Small intestine (tissue), 7 donors: ENCODE results near the gene USO1. TPM values are rescaled to one million over a fixed set of nuclear protein-coding genes. Genes with fewer than 3 reads are reported as not detected.

Source experiments
- DNase-seq, 2 donors: peaks; one replicate each; pipeline versions ENCODE4 v3.0.0 to v3.0.0-alpha.2; 2013
- FAIRE-seq: peaks from 2 replicates; lab custom pipeline; 2012; peaks lifted over from hg19 to GRCh38; lab: Jason Lieb, UNC
- H3K27ac ChIP-seq, 3 donors: one replicate each; pipeline ENCODE4 v1.5.1; 2013; ENCODE audit warnings: low read length in 2 of 3, mild to moderate bottlenecking in 2 of 3, control low read depth in 1 of 3, inconsistent platforms in 1 of 3, low read depth in 1 of 3, moderate library complexity in 1 of 3
- H3K27me3 ChIP-seq, 3 donors: one replicate each; pipeline ENCODE4 v1.6.1; 2013; ENCODE audit warnings: low read length in 3 of 3, inconsistent platforms in 1 of 3; ENCODE audit not compliant: control insufficient read depth in 3 of 3, insufficient read depth in 3 of 3
- H3K36me3 ChIP-seq, 3 donors: one replicate each; pipeline ENCODE4 v1.6.1; 2013; ENCODE audit warnings: low read length in 3 of 3, inconsistent platforms in 1 of 3, low read depth in 1 of 3, mild to moderate bottlenecking in 1 of 3, moderate library complexity in 1 of 3; ENCODE audit not compliant: control insufficient read depth in 3 of 3, insufficient read depth in 2 of 3
- H3K4me1 ChIP-seq, 3 donors: one replicate each; pipeline ENCODE4 v1.6.1; 2013; ENCODE audit warnings: low read length in 2 of 3, inconsistent platforms in 1 of 3, low read depth in 1 of 3, mild to moderate bottlenecking in 1 of 3, moderate library complexity in 1 of 3; ENCODE audit not compliant: control insufficient read depth in 3 of 3, insufficient read depth in 2 of 3
- H3K4me3 ChIP-seq, 3 donors: one replicate each; pipeline ENCODE4 v1.5.1; 2013; ENCODE audit warnings: low read length in 3 of 3, control low read depth in 1 of 3, inconsistent platforms in 1 of 3, low read depth in 1 of 3, mild to moderate bottlenecking in 1 of 3, moderate library complexity in 1 of 3
- H3K9me3 ChIP-seq, 2 donors: one replicate each; pipeline ENCODE4 v1.6.1; 2013; ENCODE audit warnings: low read depth in 1 of 2, low read length in 1 of 2; ENCODE audit not compliant: control insufficient read depth in 2 of 2, insufficient read depth in 1 of 2
- WGBS, 3 donors: extraction: QIAGEN DNeasy Blood & Tissue Kit; methylation state at CpG; one replicate each; pipeline ENCODE4 v1.1.7; 2013; 5-methylcytosine and 5-hydroxymethylcytosine counted together
- polyA plus RNA-seq, 4 donors: library from polyadenylated mRNA; stranded (reverse) in 3 of 4; unstranded in 1 of 4; fragments of 200-250 nt in 3 of 4; fragments of 120-200 nt in 1 of 4; gene quantifications; one replicate each; pipeline versions ENCODE4 v1.2.1 to v1.2.3, GENCODE V29; 2013
- donor health status: healthy with polysubstance abuse.
- donor health status: control.
- donor health status: control.
- donor health status: Bipolar disorder and iron deficiency.
- donor health status: healthy.

The USO1 gene
- polyA plus RNA-seq, 4 donors: 26.5 to 83.9 (median 33.1) TPM

DNA sequence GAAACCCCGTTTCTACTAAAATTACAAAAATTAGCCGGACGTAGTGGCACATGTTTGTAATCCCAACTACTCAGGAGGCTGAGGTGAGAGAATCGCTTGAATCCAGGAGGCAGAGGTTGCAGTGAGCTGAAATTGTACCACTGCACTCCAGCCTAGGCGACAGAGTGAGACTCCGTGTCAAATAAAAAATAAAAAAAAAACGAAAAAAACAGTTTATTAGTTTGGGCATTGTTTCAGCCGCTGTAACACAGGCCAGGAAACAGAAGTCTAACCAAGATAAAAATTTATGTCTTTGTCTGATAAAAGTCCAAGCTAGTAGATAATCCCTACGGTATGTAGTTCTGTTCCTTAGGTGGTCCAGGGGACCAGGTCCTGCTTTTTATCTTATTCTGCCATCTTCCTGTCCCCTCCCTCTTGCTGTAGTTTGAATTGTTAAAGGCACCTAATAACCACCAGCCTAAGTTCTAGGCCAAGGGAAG lies 21.4 kb downstream of the USO1 start:
- Histone ChIP-seq H3K4me3 (no peak overlapping the region), H3K27me3 (no peaks in the 10 kb centered on the region), H3K27ac (peak overlapping the region in 1 of 3 donors; percentile 27), H3K36me3 (peaks cover 0 to 11% (median 3%) of the 10 kb centered on the region in 3 donors), H3K9me3 (no peaks in the 10 kb centered on the region), H3K4me1 (peaks cover 0 to 4% (median 0%) of the 10 kb centered on the region in 3 donors)
- FAIRE-seq (no peak), DNase-seq (no peak)
- WGBS, 3 donors: 56 to 66% (median 60%) methylated on average over 9 of the region's 9 CpGs

GRCh38 chr4:75752637-75753036 lies 28.3 kb downstream of the USO1 start:
- FAIRE-seq (no peak), DNase-seq (no peak)
- H3K36me3 ChIP-seq: peaks cover 3 to 29% (median 13%) of the 10 kb centered on the region in 3 donors
- H3K27me3 ChIP-seq: no peaks in the 10 kb centered on the region
- no peak overlapping the region for H3K4me3 ChIP-seq
- no peak overlapping the region for H3K27ac ChIP-seq
- H3K9me3 ChIP-seq: no peaks in the 10 kb centered on the region
- WGBS, 3 donors: 95 to 99% (median 98%) methylated on average over 7 of the region's 7 CpGs
- H3K4me1 ChIP-seq: no peaks in the 10 kb centered on the region

- Histone ChIP-seq H3K4me1 (peaks cover 0 to 3% (median 0%) of the 10 kb centered on the region in 3 donors), H3K27ac (peak overlapping the region in 1 of 3 donors; percentile 57), H3K36me3 (peaks cover 0 to 15% (median 5%) of the 10 kb centered on the region in 3 donors), H3K27me3 (no peaks in the 10 kb centered on the region), H3K4me3 (no peak overlapping the region), H3K9me3 (peaks cover 0 to 3% of the 10 kb centered on the region in 2 donors)
- FAIRE-seq: no peak
- peak in 1 of 2 donors; percentile 58 for DNase-seq
These were observed 44.7 kb downstream of the USO1 start for GRCh38 chr4:75769036-75769435.

- Histone ChIP-seq H3K9me3 (peaks cover 0 to 3% of the 10 kb centered on the region in 2 donors), H3K4me3 (no peak overlapping the region), H3K36me3 (peaks cover 5 to 20% (median 15%) of the 10 kb centered on the region in 3 donors), H3K27me3 (no peaks in the 10 kb centered on the region), H3K4me1 (peaks cover 0 to 3% (median 0%) of the 10 kb centered on the region in 3 donors), H3K27ac (no peak overlapping the region)
- DNase-seq: no peak
- FAIRE-seq: no peak
- WGBS, 3 donors: 0 to 3% (median 0%) methylated on average over 1 of the region's 1 CpG
These were observed 47.2 kb downstream of the USO1 start for GRCh38 chr4:75771607-75772006.

DNA sequence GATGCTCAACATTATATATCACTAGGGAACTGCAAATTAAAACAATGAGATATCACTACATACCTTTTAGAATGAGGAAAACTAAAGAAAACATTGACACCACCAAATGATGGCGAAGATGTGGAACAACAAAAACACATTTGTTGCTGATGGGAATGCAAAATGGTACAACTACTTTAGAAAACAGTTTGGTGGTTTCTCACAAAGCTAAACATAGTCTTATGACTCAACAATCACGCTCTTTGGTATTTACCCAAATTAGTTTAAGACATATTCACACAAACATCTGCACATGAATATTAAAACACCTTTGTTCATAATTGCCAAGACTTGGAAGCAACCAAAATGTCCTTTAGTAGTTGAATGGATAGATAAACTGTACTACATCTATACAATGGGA lies 53.2 kb downstream of the USO1 start:
- FAIRE-seq: no peak
- DNase-seq: no peak
- WGBS, 3 donors: 91 to 92% (median 91%) methylated on average over 2 of the region's 2 CpGs
- no peak overlapping the region for H3K27ac ChIP-seq
- H3K4me1 ChIP-seq: no peaks in the 10 kb centered on the region
- no peaks in the 10 kb centered on the region for H3K9me3 ChIP-seq
- H3K36me3 ChIP-seq: peaks cover 10 to 30% (median 11%) of the 10 kb centered on the region in 3 donors
- no peak overlapping the region for H3K4me3 ChIP-seq
- H3K27me3 ChIP-seq: no peaks in the 10 kb centered on the region

DNA sequence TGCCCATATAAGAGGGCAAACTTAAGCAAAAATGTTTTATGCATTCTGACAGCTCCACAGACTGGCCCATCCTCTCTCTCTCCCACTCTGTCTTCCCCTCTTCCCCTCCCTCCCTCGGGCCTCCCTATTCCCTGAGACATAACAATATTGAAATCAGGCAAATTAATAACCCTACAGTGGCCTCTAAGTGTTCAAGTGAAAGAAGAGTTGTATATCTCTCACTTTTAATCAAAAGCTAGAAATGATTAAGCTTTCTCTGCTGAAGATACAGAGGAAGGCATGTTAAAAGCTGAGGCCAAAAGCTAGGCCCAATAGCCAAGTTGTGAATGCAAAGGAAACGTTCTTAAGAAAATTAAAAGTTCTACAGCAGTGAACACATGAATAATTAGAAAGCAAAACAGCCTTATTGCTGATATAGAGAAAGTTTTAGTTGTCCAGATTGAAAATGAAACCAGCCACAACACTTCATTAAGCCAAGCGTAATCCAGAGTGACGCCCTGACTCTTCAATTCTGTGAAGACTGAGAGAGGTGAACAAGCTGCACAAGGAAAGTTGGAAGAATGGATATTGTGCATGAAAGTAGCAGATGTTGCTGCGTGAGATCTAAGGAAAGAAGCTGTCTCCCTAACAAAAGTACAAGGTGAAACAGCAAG lies 54.9 kb downstream of the USO1 start:
- FAIRE-seq (no peak), DNase-seq (no peak)
- H3K9me3 ChIP-seq: no peaks in the 10 kb centered on the region
- H3K4me3 ChIP-seq: no peak overlapping the region
- peaks cover 10 to 30% (median 12%) of the 10 kb centered on the region in 3 donors for H3K36me3 ChIP-seq
- H3K4me1 ChIP-seq: no peaks in the 10 kb centered on the region
- H3K27me3 ChIP-seq: no peaks in the 10 kb centered on the region
- H3K27ac ChIP-seq: no peak overlapping the region
- 69 to 89% (median 75%) methylated on average over 5 of the region's 5 CpGs for WGBS, 3 donors

DNA sequence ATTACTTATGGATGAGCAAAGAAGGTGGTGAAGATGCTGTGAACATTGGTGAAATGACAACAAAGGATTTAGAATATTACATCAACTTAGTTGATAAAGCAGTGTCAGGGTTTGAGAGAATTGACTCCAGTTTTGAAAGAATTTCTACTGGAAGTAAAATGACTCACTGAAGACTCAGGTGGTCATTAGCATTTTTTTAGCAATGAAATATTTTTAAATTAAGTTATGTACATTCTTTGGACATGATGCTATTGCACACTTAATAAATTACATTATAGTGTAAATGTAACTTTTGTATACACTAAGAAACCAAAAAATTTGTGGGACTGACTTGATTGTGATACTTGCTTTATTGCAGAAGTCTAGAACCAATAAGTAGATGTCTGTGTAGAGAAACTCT lies 56.9 kb downstream of the USO1 start:
- no peaks in the 10 kb centered on the region for H3K4me1 ChIP-seq
- peak; percentile 5 for FAIRE-seq
- H3K27me3 ChIP-seq: no peaks in the 10 kb centered on the region
- no peak overlapping the region for H3K27ac ChIP-seq
- H3K36me3 ChIP-seq: peaks cover 7 to 25% (median 11%) of the 10 kb centered on the region in 3 donors
- no peaks in the 10 kb centered on the region for H3K9me3 ChIP-seq
- no peak for DNase-seq
- no peak overlapping the region for H3K4me3 ChIP-seq

DNA sequence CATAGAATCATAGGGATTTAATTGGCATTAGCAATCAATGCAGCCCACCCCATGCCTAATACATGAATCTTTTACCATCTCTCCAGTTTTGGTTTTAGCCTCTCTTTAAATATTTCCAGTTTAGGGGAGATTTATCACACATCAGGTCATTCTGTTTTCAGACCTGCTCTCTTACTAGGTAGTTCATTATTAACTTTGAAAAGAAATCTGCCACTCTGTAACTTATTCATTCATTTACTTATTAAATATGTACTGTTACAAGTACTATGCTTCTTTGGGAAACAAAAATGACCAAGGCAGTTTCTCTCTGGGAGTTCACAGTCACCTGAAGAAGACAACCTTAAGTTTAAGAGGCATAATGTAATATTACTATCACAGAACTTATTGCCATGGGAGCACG lies 62.1 kb downstream of the USO1 start:
- DNase-seq (no peak), FAIRE-seq (no peak)
- WGBS, 3 donors: 92 to 100% (median 100%) methylated on average over 1 of the region's 1 CpG
- no peak overlapping the region for H3K27ac ChIP-seq
- no peaks in the 10 kb centered on the region for H3K9me3 ChIP-seq
- H3K27me3 ChIP-seq: no peaks in the 10 kb centered on the region
- H3K4me3 ChIP-seq: no peak overlapping the region
- H3K36me3 ChIP-seq: peaks cover 10 to 24% (median 13%) of the 10 kb centered on the region in 3 donors
- H3K4me1 ChIP-seq: no peaks in the 10 kb centered on the region
